GM12878 (cell line): ENCODE data around the gene C15orf61. TPM values are rescaled to one million over a fixed set of nuclear protein-coding genes. Genes with fewer than 3 reads are reported as not detected.
A peak's percentile ranks its signal among the peaks of the same experiment; 100 is the strongest.

Experiments
- ASH2L ChIP-seq: fragments of 300-600, 200-600 bp; sonication (generic); IDR thresholded peaks from 2 replicates; pipeline ENCODE4 v1.6.1; 2017; ENCODE audit warnings: low read depth, mild to moderate bottlenecking, borderline replicate concordance
- BMI1 ChIP-seq: fragments of 450-650 bp; IDR thresholded peaks from 2 replicates; pipeline ENCODE4 v1.6.1; 2016; ENCODE audit warnings: mild to moderate bottlenecking, moderate library complexity, borderline replicate concordance
- CHD4 ChIP-seq: fragments of 200-600 bp; sonication (generic); IDR thresholded peaks from 2 replicates; pipeline ENCODE4 v1.6.1; 2016; ENCODE audit warnings: mild to moderate bottlenecking
- EGR1 ChIP-seq, 2 experiments: IDR thresholded peaks; 1 replicate in 1 of 2; 2 replicates in 1 of 2; pipeline ENCODE4 v1.6.1; 2011 to 2012; ENCODE audit warnings: low read depth in 2 of 2, low read length in 2 of 2, borderline replicate concordance in 1 of 2, mild to moderate bottlenecking in 1 of 2, moderate library complexity in 1 of 2
- FOXK2 ChIP-seq: fragments of 450-650 bp; IDR thresholded peaks from 2 replicates; pipeline ENCODE4 v1.6.1; 2017; ENCODE audit warnings: mild to moderate bottlenecking, moderate library complexity
- GABPA ChIP-seq: IDR thresholded peaks from 2 replicates; pipeline ENCODE4 v1.6.1; 2014; ENCODE audit warnings: antibody characterized with exemption, low read depth, mild to moderate bottlenecking, inconsistent platforms
- HCFC1 ChIP-seq: fragments of 150-350 bp; IDR thresholded peaks from 2 replicates; pipeline ENCODE4 v1.6.1; 2014; ENCODE audit warnings: low read length
- MXI1 ChIP-seq: fragments of 150-350 bp; IDR thresholded peaks from 2 replicates; pipeline ENCODE4 v1.6.1; 2011; ENCODE audit warnings: low read depth, mild to moderate bottlenecking, inconsistent platforms, low read length, improper control_type of control experiment
- MYC ChIP-seq: IDR thresholded peaks from 2 replicates; pipeline ENCODE4 v1.6.1; 2011; ENCODE audit warnings: mild to moderate bottlenecking, low read length, moderate library complexity, inconsistent platforms; ENCODE audit not compliant: insufficient read depth, insufficient replicate concordance, insufficient read length, severe bottlenecking
- NFYA ChIP-seq: IDR thresholded peaks from 2 replicates; pipeline ENCODE4 v1.6.1; 2011; ENCODE audit warnings: low read depth, mild to moderate bottlenecking, low read length, improper control_type of control experiment, borderline replicate concordance
- NR2C1 ChIP-seq: fragments of 450-650 bp; IDR thresholded peaks from 2 replicates; pipeline ENCODE4 v1.6.1; 2017; ENCODE audit warnings: antibody characterized with exemption, mild to moderate bottlenecking, moderate library complexity
- POLR2AphosphoS2 ChIP-seq: IDR thresholded peaks from 2 replicates; pipeline ENCODE4 v1.6.1; 2011; ENCODE audit warnings: low read depth, mild to moderate bottlenecking, low read length, improper control_type of control experiment, moderate library complexity
- POU2F2 ChIP-seq: IDR thresholded peaks from 3 replicates; pipeline ENCODE4 v1.6.1; 2011; ENCODE audit warnings: low read depth, mild to moderate bottlenecking, low read length, borderline replicate concordance
- SIN3A ChIP-seq: IDR thresholded peaks from 2 replicates; pipeline ENCODE4 v1.6.1; 2012; ENCODE audit warnings: low read depth, low read length, improper control_type of control experiment
- SMC3 ChIP-seq: IDR thresholded peaks from 2 replicates; pipeline ENCODE4 v1.6.1; 2011; ENCODE audit warnings: low read length, improper control_type of control experiment, borderline replicate concordance
- ZBTB11 ChIP-seq: fragments of 450-650 bp; formaldehyde crosslinking; IDR thresholded peaks from 2 replicates; pipeline ENCODE4 v1.5.0; 2022; ENCODE audit warnings: mild to moderate bottlenecking, missing genetic modification characterization
- ZNF687 ChIP-seq: fragments of 450-650 bp; IDR thresholded peaks from 2 replicates; pipeline ENCODE4 v1.6.1; 2017; ENCODE audit warnings: mild to moderate bottlenecking, moderate library complexity
- polyA plus RNA-seq, 11 experiments: library from polyadenylated mRNA; depleted of rRNA in 4 of 11; unstranded in 6 of 11; stranded (reverse) in 5 of 11; fragments of >200 nt; fragmentation: Nextera tagmentation in 4 of 11; fragmentation: Illumina TruSeq in 1 of 11; extraction: Ambion mirVana in 4 of 11; extraction: Trizol in 1 of 11; gene quantifications; 1 replicate in 1 of 11; 2 replicates in 10 of 11; pipeline versions ENCODE4 v1.2.1 to v1.2.3, GENCODE V29; 2011 to 2016; ENCODE audit warnings: inconsistent platforms in 2 of 11, missing spikeins in 2 of 11, low read depth in 1 of 11
- total RNA-seq, 4 experiments: library from RNA; depleted of rRNA in 3 of 4; stranded (reverse); fragments of >200 nt in 3 of 4; fragmentation: Illumina TruSeq in 1 of 4; extraction: Trizol in 1 of 4; gene quantifications; 2 replicates each; pipeline versions ENCODE4 v1.2.1 to v1.2.3, GENCODE V29; 2013 to 2021
- TF ChIP-seq, protein P1 (sequence below): fragments of 450-650 bp; IDR thresholded peaks from 2 replicates; pipeline ENCODE4 v1.6.1; 2017; ENCODE audit warnings: mild to moderate bottlenecking, low read depth, inconsistent platforms; ENCODE audit not compliant: poor library complexity, severe bottlenecking
- TF ChIP-seq, protein P2 (sequence below): IDR thresholded peaks from 2 replicates; pipeline ENCODE4 v1.6.1; 2012; ENCODE audit warnings: low read depth, low read length, improper control_type of control experiment

The C15orf61 gene
- total and polyA plus RNA-seq, 10 of the 15 experiments (the other 5 are each of a cell fraction or from before 2014, with no cell fraction given): 1.4 to 8.7 (median 4.3) TPM

- TF ChIP-seq, protein P1, sequence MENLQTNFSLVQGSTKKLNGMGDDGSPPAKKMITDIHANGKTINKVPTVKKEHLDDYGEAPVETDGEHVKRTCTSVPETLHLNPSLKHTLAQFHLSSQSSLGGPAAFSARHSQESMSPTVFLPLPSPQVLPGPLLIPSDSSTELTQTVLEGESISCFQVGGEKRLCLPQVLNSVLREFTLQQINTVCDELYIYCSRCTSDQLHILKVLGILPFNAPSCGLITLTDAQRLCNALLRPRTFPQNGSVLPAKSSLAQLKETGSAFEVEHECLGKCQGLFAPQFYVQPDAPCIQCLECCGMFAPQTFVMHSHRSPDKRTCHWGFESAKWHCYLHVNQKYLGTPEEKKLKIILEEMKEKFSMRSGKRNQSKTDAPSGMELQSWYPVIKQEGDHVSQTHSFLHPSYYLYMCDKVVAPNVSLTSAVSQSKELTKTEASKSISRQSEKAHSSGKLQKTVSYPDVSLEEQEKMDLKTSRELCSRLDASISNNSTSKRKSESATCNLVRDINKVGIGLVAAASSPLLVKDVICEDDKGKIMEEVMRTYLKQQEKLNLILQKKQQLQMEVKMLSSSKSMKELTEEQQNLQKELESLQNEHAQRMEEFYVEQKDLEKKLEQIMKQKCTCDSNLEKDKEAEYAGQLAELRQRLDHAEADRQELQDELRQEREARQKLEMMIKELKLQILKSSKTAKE: no peak
- TF ChIP-seq BMI1 (no peak), SMC3 (no peak), CHD4 (no peak), ZBTB11 (CRISPR knock-in tag) (no peak), SIN3A (no peak; the same call in 1 of the 2 replicates), ZNF687 (peak; percentile 86), NR2C1 (peak; percentile 83), ASH2L (0 out of 2 replicates have a peak, but pooled peaks have one; percentile 28), POLR2AphosphoS2 (peak; percentile 47; the same call in 1 of the 2 replicates), MYC (no peak), MXI1 (peak; percentile 65), FOXK2 (no peak), POU2F2 (no peak), GABPA (no peak), HCFC1 (no peak), EGR1 (IDR thresholded peaks at IDR 0.05; ENCODE audit: borderline replicate concordance in 1 of 2, low read depth in 2 of 2, low read length in 2 of 2) (peak in 1 of 2 experiments; percentile 82; a peak in 2 of 3 replicates), NFYA (no peak)
- TF ChIP-seq, protein P2, sequence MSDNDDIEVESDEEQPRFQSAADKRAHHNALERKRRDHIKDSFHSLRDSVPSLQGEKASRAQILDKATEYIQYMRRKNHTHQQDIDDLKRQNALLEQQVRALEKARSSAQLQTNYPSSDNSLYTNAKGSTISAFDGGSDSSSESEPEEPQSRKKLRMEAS: peak; percentile 81
Observed at GRCh38 chr15:67521029-67521782, at the start of gene C15orf61 (continued).
